H1 (cell line): Measurements from ENCODE around the gene SEMA3F. TPM values are rescaled to one million over a fixed set of nuclear protein-coding genes. Genes with fewer than 3 reads are reported as not detected.

Experiments
- CTCF ChIA-PET: fragments of 300-600 bp; sonication (Branson Sonifier 250); formaldehyde crosslinking; loops from one replicate; lab custom pipeline; 2021; ENCODE audit not compliant: partially characterized antibody; lab: Charles Lee
- POLR2A ChIA-PET: fragments of 300-600 bp; sonication (Branson Sonifier 250); formaldehyde crosslinking; loops from one replicate; lab custom pipeline; 2021; ENCODE audit warnings: inconsistent platforms; ENCODE audit not compliant: partially characterized antibody; lab: Charles Lee
- DNase-seq, 2 experiments: peaks; one replicate each; pipeline versions ENCODE4 v3.0.0 to v3.0.0-alpha.2; 2010 to 2022; ENCODE audit warnings: low spot score in 2 of 2, low read depth in 1 of 2, mixed read lengths in 1 of 2
- FAIRE-seq: peaks from 2 replicates; lab custom pipeline; 2011; peaks lifted over from hg19 to GRCh38; lab: Jason Lieb, UNC
- H2AFZ ChIP-seq: 2 replicates; pipeline ENCODE4 v1.8.1; 2012; ENCODE audit warnings: low read length, inconsistent platforms
- H2AK5ac ChIP-seq: 2 replicates; pipeline ENCODE4 v1.6.1; 2013; ENCODE audit warnings: low read depth, low read length
- H2BK120ac ChIP-seq: replicated peaks from 2 replicates; pipeline ENCODE3; 2013; ENCODE audit warnings: low read depth, low read length, inconsistent platforms
- H2BK12ac ChIP-seq: 2 replicates; pipeline ENCODE4 v1.6.1; 2013; ENCODE audit warnings: low read depth, low read length
- H2BK15ac ChIP-seq: 2 replicates; pipeline ENCODE4 v1.6.1; 2013; ENCODE audit warnings: low read length
- H2BK20ac ChIP-seq: 2 replicates; pipeline ENCODE4 v1.6.1; 2013; ENCODE audit warnings: low read length
- H2BK5ac ChIP-seq: 2 replicates; pipeline ENCODE4 v1.6.1; 2013; ENCODE audit warnings: low read depth, low read length
- H3K14ac ChIP-seq: 2 replicates; pipeline ENCODE4 v1.6.1; 2013; ENCODE audit warnings: inconsistent platforms; ENCODE audit not compliant: insufficient read length
- H3K18ac ChIP-seq: 2 replicates; pipeline ENCODE4 v1.6.1; 2013; ENCODE audit warnings: low read length; ENCODE audit errors: extremely low read depth
- H3K23ac ChIP-seq: 2 replicates; pipeline ENCODE4 v1.6.1; 2013; ENCODE audit warnings: inconsistent platforms; ENCODE audit not compliant: insufficient read length
- H3K23me2 ChIP-seq: 2 replicates; pipeline ENCODE4 v1.6.1; 2013; ENCODE audit warnings: low read depth, low read length
- H3K27ac ChIP-seq: 2 replicates; pipeline ENCODE4 v1.6.1; 2011; ENCODE audit warnings: low read depth, low read length, inconsistent platforms
- H3K27me3 ChIP-seq, 4 experiments: replicated peaks in 1 of 4; 1 replicate in 1 of 4; 2 replicates in 3 of 4; pipeline versions ENCODE4 v1.6.1 to v1.8.1; 2011 to 2013; ENCODE audit warnings: low read length in 3 of 4, mild to moderate bottlenecking in 3 of 4, inconsistent platforms in 2 of 4, mixed read lengths in 2 of 4, moderate library complexity in 1 of 4; ENCODE audit not compliant: control insufficient read depth in 3 of 4, insufficient read depth in 3 of 4; ENCODE audit errors: extremely low read depth in 1 of 4
- H3K36me3 ChIP-seq, 4 experiments: 2 replicates each; pipeline versions ENCODE4 v1.6.1 to v1.8.1; 2011 to 2013; ENCODE audit warnings: mild to moderate bottlenecking in 4 of 4, low read length in 3 of 4, moderate library complexity in 2 of 4, control low read depth in 1 of 4, inconsistent platforms in 1 of 4; ENCODE audit not compliant: insufficient read depth in 4 of 4, control insufficient read depth in 2 of 4
- H3K4ac ChIP-seq: replicated peaks from 2 replicates; pipeline ENCODE3; 2013; ENCODE audit warnings: low read length, low read depth, mixed read lengths, inconsistent platforms; ENCODE audit not compliant: insufficient read length
- H3K4me1 ChIP-seq, 4 experiments: replicated peaks in 1 of 4; 1 replicate in 1 of 4; 2 replicates in 3 of 4; pipeline versions ENCODE4 v1.6.1 to v1.8.1; 2011 to 2013; ENCODE audit warnings: low read length in 3 of 4, inconsistent platforms in 2 of 4, mixed read lengths in 1 of 4; ENCODE audit not compliant: insufficient read depth in 4 of 4, control insufficient read depth in 3 of 4
- H3K4me2 ChIP-seq, 2 experiments: 2 replicates each; pipeline versions ENCODE4 v1.6.1 to v1.8.1; 2011 to 2013; ENCODE audit warnings: low read depth in 2 of 2, low read length in 2 of 2, control low read depth in 1 of 2, inconsistent platforms in 1 of 2, mild to moderate bottlenecking in 1 of 2; ENCODE audit not compliant: insufficient read depth in 1 of 2
- H3K4me3 ChIP-seq, 4 experiments: fragments of 200-600, 300-600 bp in 1 of 4; sonication (generic), shearing (Covaris generic), sonication (Bioruptor Twin) in 1 of 4; 2 replicates each; pipeline versions ENCODE4 v1.5.1 to v1.8.1; 2011 to 2016; ENCODE audit warnings: low read length in 4 of 4, low read depth in 3 of 4, control low read depth in 2 of 4, inconsistent platforms in 2 of 4, mild to moderate bottlenecking in 2 of 4, mixed read lengths in 1 of 4, moderate library complexity in 1 of 4; ENCODE audit not compliant: insufficient read depth in 2 of 4; ENCODE audit errors: extremely low read depth in 1 of 4
- H3K56ac ChIP-seq: replicated peaks from 2 replicates; pipeline ENCODE3; 2013; ENCODE audit warnings: low read depth, mild to moderate bottlenecking, mixed read lengths, low read length, inconsistent platforms; ENCODE audit not compliant: insufficient read length
- H3K79me1 ChIP-seq: 2 replicates; pipeline ENCODE4 v1.6.1; 2013; ENCODE audit warnings: low read depth, low read length, control low read depth
- H3K79me2 ChIP-seq, 2 experiments: 2 replicates each; pipeline versions ENCODE4 v1.6.1 to v1.8.1; 2012 to 2013; ENCODE audit warnings: low read length in 2 of 2, mild to moderate bottlenecking in 2 of 2, inconsistent platforms in 1 of 2; ENCODE audit not compliant: insufficient read depth in 2 of 2, control insufficient read depth in 1 of 2
- H3K9ac ChIP-seq, 4 experiments: replicated peaks in 1 of 4; 1 replicate in 1 of 4; 2 replicates in 3 of 4; pipeline versions ENCODE4 v1.6.1 to v1.8.1; 2011 to 2013; ENCODE audit warnings: low read depth in 3 of 4, low read length in 3 of 4, control low read depth in 2 of 4, mild to moderate bottlenecking in 2 of 4, moderate library complexity in 2 of 4, inconsistent platforms in 1 of 4; ENCODE audit errors: extremely low read depth in 1 of 4
- H3K9me3 ChIP-seq, 2 experiments: 2 replicates each; pipeline versions ENCODE4 v1.6.1 to v1.8.1; 2012 to 2013; ENCODE audit warnings: mild to moderate bottlenecking in 2 of 2, moderate library complexity in 2 of 2, control low read depth in 1 of 2, inconsistent platforms in 1 of 2, low read depth in 1 of 2, low read length in 1 of 2, mixed read lengths in 1 of 2; ENCODE audit not compliant: insufficient read depth in 2 of 2
- H4K20me1 ChIP-seq, 2 experiments: replicated peaks in 1 of 2; 2 replicates each; pipeline versions ENCODE3 to v1.8.1; 2011 to 2013; ENCODE audit warnings: inconsistent platforms in 2 of 2, low read length in 2 of 2, mild to moderate bottlenecking in 1 of 2; ENCODE audit not compliant: insufficient read depth in 2 of 2, control insufficient read depth in 1 of 2
- H4K5ac ChIP-seq: 2 replicates; pipeline ENCODE4 v1.6.1; 2013; ENCODE audit warnings: low read length, low read depth, mixed read lengths, inconsistent platforms; ENCODE audit not compliant: insufficient read length
- H4K8ac ChIP-seq: 2 replicates; pipeline ENCODE4 v1.8.0; 2013; ENCODE audit warnings: mild to moderate bottlenecking, moderate library complexity, low read length, inconsistent platforms; ENCODE audit not compliant: insufficient read depth; ENCODE audit errors: extremely low read depth
- H4K91ac ChIP-seq: replicated peaks from 2 replicates; pipeline ENCODE3; 2013; ENCODE audit warnings: low read length, mixed read lengths, inconsistent platforms; ENCODE audit not compliant: insufficient read length
- ATF2 ChIP-seq: IDR thresholded peaks from 2 replicates; pipeline ENCODE4 v1.6.1; 2012; ENCODE audit warnings: low read length, inconsistent platforms
- ATF3 ChIP-seq: IDR thresholded peaks from 2 replicates; pipeline ENCODE4 v1.6.1; 2011; ENCODE audit warnings: low read depth, mild to moderate bottlenecking, low read length; ENCODE audit not compliant: insufficient read depth
- CBX5 ChIP-seq: fragments of 300-800, 300-1000 bp; sonication (generic); IDR thresholded peaks from 2 replicates; pipeline ENCODE4 v1.7.1; 2016; ENCODE audit warnings: antibody characterized with exemption, low read length, low read depth
- CREB1 ChIP-seq: IDR thresholded peaks from 2 replicates; pipeline ENCODE4 v1.6.1; 2012; ENCODE audit warnings: inconsistent platforms
- EP300 ChIP-seq, 2 experiments: IDR thresholded peaks; 1 replicate in 1 of 2; 2 replicates in 1 of 2; pipeline ENCODE4 v1.6.1; 2011 to 2012; ENCODE audit warnings: low read depth in 2 of 2, low read length in 2 of 2, mild to moderate bottlenecking in 2 of 2, borderline replicate concordance in 1 of 2, inconsistent platforms in 1 of 2, moderate library complexity in 1 of 2
- EZH2 ChIP-seq: fragments of 200-600 bp; sonication (generic); IDR thresholded peaks from 2 replicates; pipeline ENCODE4 v1.7.1; 2012; ENCODE audit warnings: low read depth, mild to moderate bottlenecking, moderate library complexity, low read length, inconsistent platforms; ENCODE audit not compliant: severe bottlenecking
- FOSL1 ChIP-seq: IDR thresholded peaks from 2 replicates; pipeline ENCODE4 v1.6.1; 2011; ENCODE audit warnings: mild to moderate bottlenecking, low read depth, low read length, moderate library complexity; ENCODE audit not compliant: insufficient read depth
- KDM5A ChIP-seq: fragments of 200-600 bp; IDR thresholded peaks from 2 replicates; pipeline ENCODE4 v1.7.1; 2012; ENCODE audit warnings: mild to moderate bottlenecking, low read length, inconsistent platforms, mixed read lengths
- NANOG ChIP-seq: IDR thresholded peaks from 2 replicates; pipeline ENCODE4 v1.6.1; 2011; ENCODE audit warnings: low read length, low read depth, mild to moderate bottlenecking, inconsistent platforms; ENCODE audit not compliant: insufficient read depth, poor library complexity, severe bottlenecking
- WGBS, 2 experiments: shearing (Covaris generic) in 1 of 2; methylation state at CpG; one replicate each; pipeline versions ENCODE4 v1.1.6 to v1.1.7; 2013 to 2015; ENCODE audit warnings: low lambda C conversion rate in 2 of 2, mixed read lengths in 2 of 2, inconsistent platforms in 1 of 2, low coverage in 1 of 2, missing lambda C conversion rate in 1 of 2; ENCODE audit not compliant: insufficient replicate concordance in 2 of 2, insufficient coverage in 1 of 2, insufficient read length in 1 of 2; ENCODE audit errors: extremely low coverage in 1 of 2, missing lambda C conversion rate in 1 of 2; 5-methylcytosine and 5-hydroxymethylcytosine counted together
- polyA plus RNA-seq, 7 experiments: library from polyadenylated mRNA; depleted of rRNA in 3 of 7; stranded (reverse) in 5 of 7; unstranded in 2 of 7; fragments of >200 nt in 5 of 7; fragments of 200-250 nt in 2 of 7; gene quantifications; 1 replicate in 5 of 7; 2 replicates in 1 of 7; 4 replicates in 1 of 7; pipeline versions ENCODE4 v1.2.1 to v1.2.3, GENCODE V29; 2011 to 2013; ENCODE audit warnings: missing spikeins in 2 of 7, mixed read lengths in 2 of 7
- total RNA-seq: library from RNA; stranded (reverse); fragmentation: NEBNext Ultra II Directional; extraction: Animal tissue kit (Norgen Biotek cat#: 25700); gene quantifications from 2 replicates; pipeline ENCODE4 v1.2.1, GENCODE V29; 2021

Gene SEMA3F
- total and polyA plus RNA-seq, 2 of the 8 experiments (the other 6 are each of a cell fraction or from before 2014, with no cell fraction given) = 20.3 to 37.0 TPM

GRCh38 chr3:50207359-50208042, 52.4 kb downstream of the SEMA3F start:
- WGBS, 2 experiments = 96% methylated on average over 17 of the region's 17 CpGs; no CpG with 5 or more reads in 1 of the 2 experiments
- no peak overlapping the region for H2AK5ac ChIP-seq
- no peak for TF ChIP-seq CREB1
- no peak for TF ChIP-seq KDM5A
- no peak for TF ChIP-seq ATF2
- TF ChIP-seq CBX5 = no peak
- TF ChIP-seq FOSL1 = no peak
- no peak for TF ChIP-seq ATF3
- TF ChIP-seq EZH2 = no peak
- no peak for TF ChIP-seq EP300 (IDR thresholded peaks at IDR 0.05; ENCODE audit: borderline replicate concordance in 1 of 2, low read depth in 2 of 2, low read length in 2 of 2)
- TF ChIP-seq NANOG = no peak

More at GRCh38 chr3:50207359-50208042, 52.4 kb downstream of the SEMA3F start:
- Histone ChIP-seq H2BK12ac (no peak overlapping the region), H3K4me1 (peaks cover 0 to 34% (median 21%) of the 10 kb centered on the region in 4 experiments; a peak in 6 of 7 replicates), H4K91ac (no peak overlapping the region), H3K4me2 (no peak overlapping the region), H2AFZ (no peak overlapping the region), H3K56ac (no peak overlapping the region), H3K23ac (no peak overlapping the region), H3K4ac (no peak overlapping the region), H3K79me1 (no peaks in the 10 kb centered on the region), H3K36me3 (no peaks in the 10 kb centered on the region), H2BK5ac (no peak overlapping the region), H3K27ac (no peak overlapping the region), H4K5ac (no peak overlapping the region), H3K9me3 (no peaks in the 10 kb centered on the region), H2BK15ac (no peak overlapping the region), H4K8ac (no peak overlapping the region), H2BK120ac (no peak overlapping the region), H3K14ac (no peak overlapping the region), H3K23me2 (peaks cover 6% of the 10 kb centered on the region), H3K9ac (no peak overlapping the region), H3K18ac (no peak overlapping the region), H4K20me1 (no peaks in the 10 kb centered on the region), H3K4me3 (no peak overlapping the region), H2BK20ac (no peak overlapping the region), H3K27me3 (peaks cover 2 to 28% (median 21%) of the 10 kb centered on the region in 4 experiments), H3K79me2 (no peaks in the 10 kb centered on the region)
- FAIRE-seq (no peak), DNase-seq (no peak)
- ChIA-PET CTCF (interaction anchor here (17.5 to 48.1 kb wide), 3 partner anchors 13 to 52 kb away, joined by 587 to 2149 read pairs (median 1138); partner anchors contain the start of genes GNAI2, GNAT1, LSMEM2 and SEMA3B), POLR2A (no interaction called here)
